Activated B cell treated with CpG ODN at 0.5 μM for 24 hours (primary cell): ENCODE results near the gene HTD2. TPM values are rescaled to one million over a fixed set of nuclear protein-coding genes. Genes with fewer than 3 reads are reported as not detected.
"Not testable (repeated sequence)": the region's sequence is repeated elsewhere in the genome, so short reads cannot be mapped to it uniquely, and the experiment has no call there.

Experiments
- ATAC-seq: fragments of 200-7000 bp; cut with Tn5 transposase; one replicate; pipeline ENCODE4 v1.10.0; 2021; ENCODE audit warnings: low read depth, mild to moderate bottlenecking, moderate library complexity
- CTCF ChIA-PET: fragments of 350-600 bp; sonication (Branson Sonifier 250); formaldehyde crosslinking; loops from one replicate; lab custom pipeline; 2021; ENCODE audit warnings: antibody characterized with exemption; lab: Charles Lee
- POLR2A ChIA-PET: fragments of 350-600 bp; sonication (Branson Sonifier 250); formaldehyde crosslinking; loops from one replicate; lab custom pipeline; 2021; ENCODE audit warnings: antibody characterized with exemption; lab: Charles Lee
- DNase-seq: peaks from one replicate; pipeline ENCODE4 v3.0.0; 2022
- H3K27ac Mint-ChIP-seq: one replicate; pipeline ENCODE4 v1.8.0; 2020; ENCODE audit warnings: mixed read lengths
- H3K27me3 Mint-ChIP-seq: one replicate; pipeline ENCODE4 v1.8.0; 2021; ENCODE audit warnings: mixed read lengths
- H3K36me3 Mint-ChIP-seq: one replicate; pipeline ENCODE4 v1.8.0; 2021; ENCODE audit warnings: low read depth, mixed read lengths
- H3K4me1 Mint-ChIP-seq: one replicate; pipeline ENCODE4 v1.8.0; 2021; ENCODE audit warnings: mixed read lengths
- H3K4me3 Mint-ChIP-seq: one replicate; pipeline ENCODE4 v1.8.0; 2020; ENCODE audit warnings: mild to moderate bottlenecking, mixed read lengths
- H3K9me3 Mint-ChIP-seq: one replicate; pipeline ENCODE4 v1.8.0; 2020; ENCODE audit warnings: mixed read lengths
- CTCF ChIP-seq: fragments of 200-600 bp; IDR thresholded peaks from one replicate; pipeline ENCODE4 v1.8.0; 2022; ENCODE audit warnings: antibody characterized with exemption, mild to moderate bottlenecking
- intact Hi-C: fragments of 100-400 bp; cut with micrococcal nuclease; formaldehyde crosslinking; loops from one replicate; pipeline ENCODE4 v1.15.1; 2024
- total RNA-seq: library from RNA; stranded (reverse); gene quantifications from 2 replicates; pipeline ENCODE4 v1.2.3, GENCODE V29; 2022

The HTD2 gene
- total RNA-seq, 1 donor from 2014 or later = 11.4 TPM

GRCh38 chr3:58261954-58262666 is 44.2 kb upstream of the HTD2 start:
- no peaks in the 10 kb centered on the region for H3K27me3 Mint-ChIP-seq
- peaks cover 4% of the 10 kb centered on the region for H3K4me1 Mint-ChIP-seq
- DNase-seq (no peak), ATAC-seq (no peak)
- no peak for TF ChIP-seq CTCF
- H3K9me3 Mint-ChIP-seq = no peaks in the 10 kb centered on the region
- ChIA-PET POLR2A (no interaction called here), CTCF (no interaction called here)
- H3K27ac Mint-ChIP-seq = no peak overlapping the region
- intact Hi-C loops = no loop called here
- no peak overlapping the region for H3K4me3 Mint-ChIP-seq
- peaks cover 62% of the 10 kb centered on the region for H3K36me3 Mint-ChIP-seq

GRCh38 chr3:58266577-58266976 is 39.7 kb upstream of the HTD2 start:
- no peak for TF ChIP-seq CTCF
- DNase-seq = no peak
- Mint-ChIP-seq H3K27ac (no peak overlapping the region), H3K9me3 (no peaks in the 10 kb centered on the region), H3K4me1 (no peaks in the 10 kb centered on the region), H3K36me3 (peaks cover 61% of the 10 kb centered on the region), H3K27me3 (no peaks in the 10 kb centered on the region), H3K4me3 (no peak overlapping the region)
- no peak for ATAC-seq
- ChIA-PET CTCF (no interaction called here), POLR2A (no interaction called here)
- intact Hi-C loops = no loop called here

GRCh38 chr3:58267543-58267942 is 38.8 kb upstream of the HTD2 start:
- CTCF ChIA-PET, POLR2A ChIA-PET: not testable (repeated sequence)

GRCh38 chr3:58269356-58269755 is 37.0 kb upstream of the HTD2 start:
- CTCF ChIA-PET = interaction anchor here (1.7 kb wide), 1 partner anchor 30 kb away, joined by 3 read pairs; no protein-coding TSS in a partner anchor
- POLR2A ChIA-PET = interaction anchor here (1.2 kb wide), 1 partner anchor 79 kb away, joined by 12 read pairs; no protein-coding TSS in a partner anchor
- Mint-ChIP-seq H3K4me1 (peaks cover 8% of the 10 kb centered on the region), H3K27me3 (no peaks in the 10 kb centered on the region), H3K27ac (no peak overlapping the region), H3K36me3 (peaks cover 71% of the 10 kb centered on the region), H3K4me3 (no peak overlapping the region), H3K9me3 (no peaks in the 10 kb centered on the region)
- no peak for ATAC-seq
- intact Hi-C loops = no loop called here
- no peak for TF ChIP-seq CTCF
- DNase-seq = no peak

More at GRCh38 chr3:58267543-58267942, 38.8 kb upstream of the HTD2 start:
- peaks cover 59% of the 10 kb centered on the region for H3K36me3 Mint-ChIP-seq
- H3K9me3 Mint-ChIP-seq, H3K4me3 Mint-ChIP-seq, ATAC-seq, DNase-seq, intact Hi-C loops, H3K27ac Mint-ChIP-seq, H3K4me1 Mint-ChIP-seq, H3K27me3 Mint-ChIP-seq: not testable (repeated sequence)

GRCh38 chr3:58270485-58270884 is 35.8 kb upstream of the HTD2 start:
- no peak for TF ChIP-seq CTCF
- ATAC-seq (no peak), DNase-seq (no peak)
- intact Hi-C loops = loop anchor here (5.0 kb wide), 1 partner anchor 33 kb away; the partner anchor contains the start of gene ABHD6
- H3K36me3 Mint-ChIP-seq = peaks cover 74% of the 10 kb centered on the region
- H3K9me3 Mint-ChIP-seq = no peaks in the 10 kb centered on the region
- ChIA-PET POLR2A (interaction anchor here (0.7 to 1.2 kb wide), 2 partner anchors 80 to 413 kb away, joined by 3 to 12 read pairs; no protein-coding TSS in a partner anchor), CTCF (interaction anchor here (1.7 kb wide), 1 partner anchor 29 kb away, joined by 3 read pairs; no protein-coding TSS in a partner anchor)
- no peaks in the 10 kb centered on the region for H3K27me3 Mint-ChIP-seq
- H3K4me3 Mint-ChIP-seq = no peak overlapping the region
- no peak overlapping the region for H3K27ac Mint-ChIP-seq
- H3K4me1 Mint-ChIP-seq = peaks cover 8% of the 10 kb centered on the region
